GM19025 (cell line): ENCODE measurements around the gene SPECC1.
"Not testable (repeated sequence)": the region's sequence is repeated elsewhere in the genome, so short reads cannot be mapped to it uniquely, and the experiment has no call there.

Source experiments
- ATAC-seq: cut with Tn5 transposase; IDR thresholded peaks from one replicate; pipeline ENCODE4 v1.9.1; 2021; ENCODE audit warnings: mild to moderate bottlenecking, low read depth, moderate library complexity; ENCODE audit not compliant: unreplicated experiment

SPECC1 gene

GRCh38 chr17:20226814-20227482, 217.8 kb downstream of the SPECC1 start:
- no peak for ATAC-seq

- ATAC-seq: not testable (repeated sequence)
These were observed 218.7 kb downstream of the SPECC1 start for GRCh38 chr17:20227720-20228370.

- ATAC-seq: no peak
These were observed 219.3 kb downstream of the SPECC1 start for GRCh38 chr17:20228410-20228809.

GRCh38 chr17:20228860-20229259, 219.7 kb downstream of the SPECC1 start:
- ATAC-seq: no peak

- no peak for ATAC-seq
These were observed 221.8 kb downstream of the SPECC1 start for GRCh38 chr17:20230924-20231323.

GRCh38 chr17:20232611-20233010, 223.5 kb downstream of the SPECC1 start:
- ATAC-seq: no peak

GRCh38 chr17:20234276-20234675, 225.1 kb downstream of the SPECC1 start:
- ATAC-seq: no peak

- no peak for ATAC-seq
These were observed 226.6 kb downstream of the SPECC1 start for GRCh38 chr17:20235747-20236146.

GRCh38 chr17:20236578-20237227, 227.5 kb downstream of the SPECC1 start:
- ATAC-seq: no peak

- ATAC-seq: not testable (repeated sequence)
These were observed 230.6 kb downstream of the SPECC1 start for GRCh38 chr17:20239776-20240175.

GRCh38 chr17:20241855-20242254, 232.7 kb downstream of the SPECC1 start:
- ATAC-seq: no peak

GRCh38 chr17:20242271-20242670, 233.1 kb downstream of the SPECC1 start:
- ATAC-seq: no peak

- ATAC-seq: no peak
These were observed 234.4 kb downstream of the SPECC1 start for GRCh38 chr17:20243524-20243923.

- no peak for ATAC-seq
These were observed 235.5 kb downstream of the SPECC1 start for GRCh38 chr17:20244671-20245070.

- no peak for ATAC-seq
These were observed 237.5 kb downstream of the SPECC1 start for GRCh38 chr17:20246692-20247091.

GRCh38 chr17:20253323-20253722, 244.2 kb downstream of the SPECC1 start:
- ATAC-seq: no peak

GRCh38 chr17:20254541-20254940, 245.4 kb downstream of the SPECC1 start:
- ATAC-seq: no peak

GRCh38 chr17:20256144-20256543, 247.0 kb downstream of the SPECC1 start:
- no peak for ATAC-seq

GRCh38 chr17:20257008-20257407, 247.8 kb downstream of the SPECC1 start:
- ATAC-seq: no peak

- no peak for ATAC-seq
These were observed 248.6 kb downstream of the SPECC1 start for GRCh38 chr17:20257798-20258197.

- ATAC-seq: no peak
These were observed 250.5 kb downstream of the SPECC1 start for GRCh38 chr17:20259668-20260067.

GRCh38 chr17:20260268-20260667, 251.1 kb downstream of the SPECC1 start:
- no peak for ATAC-seq
